ENCODE results near the gene SLC38A6. TPM values are rescaled to one million over a fixed set of nuclear protein-coding genes. Genes with fewer than 3 reads are reported as not detected.

Gene SLC38A6
- total RNA-seq, 1 donor = 74.9 TPM

DNA sequence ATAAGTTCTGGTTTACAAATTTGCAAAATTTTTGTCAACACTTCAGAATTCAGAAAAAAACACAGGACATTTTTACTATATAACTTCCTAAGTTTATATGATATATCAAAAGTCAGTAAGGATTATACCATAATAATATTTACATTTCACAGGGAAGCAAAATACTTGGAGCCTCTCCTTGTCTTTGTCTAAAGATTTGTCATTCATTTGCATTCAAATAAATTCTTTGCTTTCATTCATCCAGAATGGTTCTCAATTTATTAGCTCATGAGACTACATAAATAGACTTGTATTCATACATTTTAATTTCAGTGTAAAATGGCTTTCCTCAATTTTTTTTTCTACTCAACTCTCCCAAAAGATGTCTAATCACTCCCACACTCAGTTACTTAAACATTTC, 96.4 kb downstream of the SLC38A6 start:
- no peak overlapping the region for H3K4me3 ChIP-seq (ENCODE audit: low read depth, low read length)
- TF ChIP-seq, protein P1, sequence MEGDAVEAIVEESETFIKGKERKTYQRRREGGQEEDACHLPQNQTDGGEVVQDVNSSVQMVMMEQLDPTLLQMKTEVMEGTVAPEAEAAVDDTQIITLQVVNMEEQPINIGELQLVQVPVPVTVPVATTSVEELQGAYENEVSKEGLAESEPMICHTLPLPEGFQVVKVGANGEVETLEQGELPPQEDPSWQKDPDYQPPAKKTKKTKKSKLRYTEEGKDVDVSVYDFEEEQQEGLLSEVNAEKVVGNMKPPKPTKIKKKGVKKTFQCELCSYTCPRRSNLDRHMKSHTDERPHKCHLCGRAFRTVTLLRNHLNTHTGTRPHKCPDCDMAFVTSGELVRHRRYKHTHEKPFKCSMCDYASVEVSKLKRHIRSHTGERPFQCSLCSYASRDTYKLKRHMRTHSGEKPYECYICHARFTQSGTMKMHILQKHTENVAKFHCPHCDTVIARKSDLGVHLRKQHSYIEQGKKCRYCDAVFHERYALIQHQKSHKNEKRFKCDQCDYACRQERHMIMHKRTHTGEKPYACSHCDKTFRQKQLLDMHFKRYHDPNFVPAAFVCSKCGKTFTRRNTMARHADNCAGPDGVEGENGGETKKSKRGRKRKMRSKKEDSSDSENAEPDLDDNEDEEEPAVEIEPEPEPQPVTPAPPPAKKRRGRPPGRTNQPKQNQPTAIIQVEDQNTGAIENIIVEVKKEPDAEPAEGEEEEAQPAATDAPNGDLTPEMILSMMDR (IDR thresholded peaks at IDR 0.05; ENCODE audit: insufficient read depth, low read length) = no peak
- DNase-seq (ENCODE audit: low read depth) = no peak

DNA sequence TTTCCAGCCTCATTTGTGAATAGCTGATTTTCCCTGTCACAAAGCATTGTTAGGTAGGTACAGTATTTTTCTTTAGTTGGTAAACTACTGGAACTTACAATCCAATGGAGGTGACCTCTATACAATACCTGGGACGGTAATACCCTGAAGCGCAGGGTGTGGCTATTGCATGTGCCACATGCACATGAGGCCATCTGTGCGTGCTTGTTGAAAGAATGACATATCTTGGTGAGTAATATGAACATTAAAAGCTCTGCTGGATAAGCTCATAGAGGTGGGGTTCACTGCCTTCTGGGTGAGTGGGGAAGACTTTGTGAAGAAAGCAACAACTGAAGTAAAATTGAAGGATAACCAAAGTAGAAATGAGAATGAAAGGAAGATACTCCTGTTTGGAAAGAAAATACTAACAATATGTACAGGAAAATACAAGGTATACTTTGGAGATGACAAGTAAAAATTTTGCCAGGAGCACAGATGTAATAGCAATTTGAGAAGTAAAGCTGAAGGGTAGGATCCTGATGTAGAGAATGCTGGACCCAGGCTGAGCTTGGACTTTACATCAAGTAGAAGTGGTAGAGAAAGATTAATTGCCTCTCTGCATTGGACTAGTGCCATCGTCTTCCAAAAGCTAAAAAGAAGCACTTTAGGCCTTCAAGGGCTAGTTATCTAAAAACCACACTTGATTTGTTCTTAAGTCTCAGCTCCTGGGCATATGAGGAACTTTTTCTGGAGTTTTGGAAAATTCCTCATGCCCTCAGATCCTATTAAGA, 97.1 kb downstream of the SLC38A6 start:
- H3K4me3 ChIP-seq (ENCODE audit: low read depth, low read length) = no peak overlapping the region
- DNase-seq (ENCODE audit: low read depth) = peak; percentile 52
- TF ChIP-seq, protein P1 (IDR thresholded peaks at IDR 0.05; ENCODE audit: insufficient read depth, low read length) = no peak

DNA sequence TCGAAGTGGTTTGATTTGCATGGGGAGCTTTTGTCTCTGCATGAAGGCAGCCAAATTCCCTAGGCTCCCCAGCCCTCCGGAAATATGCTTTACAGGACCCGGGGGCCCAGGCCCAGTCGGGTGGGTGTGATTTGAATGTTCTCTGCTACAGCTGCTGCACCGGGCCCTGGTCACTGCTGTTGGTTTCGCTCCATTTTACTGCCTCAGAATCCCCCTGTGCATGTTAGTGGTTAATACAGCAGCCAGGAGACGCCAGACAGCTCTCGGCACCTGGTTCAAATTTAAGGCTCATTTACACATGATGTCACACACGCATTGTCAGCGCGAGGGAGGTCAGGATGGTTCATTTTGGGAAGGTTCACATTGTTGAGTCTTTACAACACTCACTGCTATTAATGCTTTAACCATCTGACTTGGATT, 99.6 kb downstream of the SLC38A6 start:
- TF ChIP-seq, protein P1 (IDR thresholded peaks at IDR 0.05; ENCODE audit: insufficient read depth, low read length) = peak; percentile 22
- peak; percentile 89 for DNase-seq (ENCODE audit: low read depth)
- no peak overlapping the region for H3K4me3 ChIP-seq (ENCODE audit: low read depth, low read length)

DNA sequence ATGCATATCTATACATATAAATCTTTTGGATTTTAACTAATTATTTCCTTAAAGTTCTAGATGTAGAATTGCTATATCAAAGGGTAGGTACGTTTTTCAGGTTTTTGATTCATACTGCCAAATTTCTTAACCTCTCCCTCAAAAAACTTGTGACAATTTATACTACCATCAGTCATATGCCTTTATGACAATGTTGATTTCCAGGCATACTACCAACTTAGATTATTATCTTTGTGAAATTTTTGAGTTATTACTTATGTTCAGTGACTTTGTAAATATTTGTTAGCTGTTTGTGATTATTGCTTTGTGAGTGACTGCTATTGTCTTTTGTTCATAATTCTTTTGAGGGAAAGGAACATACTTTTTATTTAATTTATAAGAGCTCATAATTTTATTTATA, 107.0 kb downstream of the SLC38A6 start:
- DNase-seq (ENCODE audit: low read depth) = no peak
- no peak overlapping the region for H3K4me3 ChIP-seq (ENCODE audit: low read depth, low read length)
- TF ChIP-seq, protein P1 (IDR thresholded peaks at IDR 0.05; ENCODE audit: insufficient read depth, low read length) = no peak

DNA sequence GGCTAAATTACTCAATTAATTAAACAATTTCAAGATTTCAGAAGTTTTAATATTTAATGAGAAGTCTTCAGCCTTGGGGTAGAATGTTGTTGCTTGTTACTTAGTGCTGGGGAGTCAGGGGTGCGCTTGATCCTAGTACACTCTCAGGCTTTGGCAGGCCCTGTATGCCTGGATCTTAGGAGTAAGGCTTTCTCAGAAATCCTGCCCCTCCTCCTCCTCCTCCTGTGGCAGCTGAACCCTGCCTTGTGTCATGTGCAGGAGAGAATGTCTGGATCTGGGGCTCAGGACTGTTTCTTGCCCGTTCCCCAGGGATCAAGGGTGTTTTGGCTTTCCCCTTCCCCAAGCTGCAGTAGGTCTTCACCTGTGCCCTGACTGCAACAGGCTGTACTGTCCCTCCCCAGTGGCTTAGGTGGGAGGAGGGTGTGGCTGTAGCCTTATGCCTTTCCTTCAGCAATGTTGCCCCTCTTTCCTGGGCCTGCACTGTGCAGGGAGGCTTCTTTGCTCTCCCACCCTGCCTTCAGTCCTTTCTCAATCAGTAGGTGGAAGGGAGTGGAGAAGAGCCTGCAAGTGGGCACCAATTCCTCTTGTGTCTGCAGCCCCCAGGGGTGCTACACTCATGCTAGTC, 108.2 kb downstream of the SLC38A6 start:
- DNase-seq (ENCODE audit: low read depth) = no peak
- H3K4me3 ChIP-seq (ENCODE audit: low read depth, low read length) = no peak overlapping the region
- TF ChIP-seq, protein P1 (IDR thresholded peaks at IDR 0.05; ENCODE audit: insufficient read depth, low read length) = no peak

DNA sequence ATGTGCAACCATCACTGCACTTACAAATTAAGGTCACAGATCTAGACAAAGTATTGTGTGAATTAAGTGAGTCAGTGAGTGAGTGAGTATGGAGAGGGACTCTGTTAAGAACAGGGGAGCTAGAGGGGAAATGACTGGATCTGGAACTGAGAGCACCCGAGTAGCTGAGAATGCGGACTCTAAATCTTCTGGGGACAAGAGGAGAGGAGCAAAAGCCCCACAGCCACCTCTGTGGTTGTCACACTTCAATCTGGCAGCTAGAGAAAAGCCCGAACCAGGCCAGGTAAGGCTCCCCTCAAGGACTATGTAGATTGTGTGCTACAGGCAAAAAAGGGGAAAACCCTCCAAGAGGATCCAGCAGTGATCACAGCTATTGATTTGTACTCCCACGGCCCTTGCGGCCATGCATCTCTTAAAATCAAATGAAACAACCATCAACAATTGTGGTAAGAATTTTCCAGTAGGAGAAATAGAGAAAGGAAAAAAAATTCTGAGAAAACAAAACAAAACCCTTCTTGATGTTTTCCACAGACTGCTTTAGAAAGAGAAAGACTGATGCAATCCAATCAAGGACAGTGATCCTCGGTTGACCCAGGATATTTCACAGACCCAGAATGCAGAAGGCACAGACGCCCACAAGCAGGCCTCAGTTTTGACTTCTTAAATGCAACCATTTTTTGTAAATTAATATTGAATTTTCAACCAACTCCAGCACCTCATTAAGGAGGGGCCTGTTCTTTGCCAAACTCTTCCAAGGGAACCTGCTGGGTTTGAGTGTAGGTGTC, 109.6 kb downstream of the SLC38A6 start:
- no peak for DNase-seq (ENCODE audit: low read depth)
- H3K4me3 ChIP-seq (ENCODE audit: low read depth, low read length) = no peak overlapping the region
- TF ChIP-seq, protein P1 (IDR thresholded peaks at IDR 0.05; ENCODE audit: insufficient read depth, low read length) = no peak
